Heart right ventricle (tissue), 16 donors: ENCODE results near the gene POLR2J. TPM values are rescaled to one million over a fixed set of nuclear protein-coding genes. Genes with fewer than 3 reads are reported as not detected.
A peak's percentile ranks its signal among the peaks of the same experiment; 100 is the strongest.

ENCODE experiments used
- ATAC-seq, 8 donors: fragments of 200-7000 bp; cut with Tn5 transposase; one replicate each; pipeline ENCODE4 v1.9.1; 2020; ENCODE audit warnings: mild to moderate bottlenecking in 8 of 8, moderate library complexity in 8 of 8, moderate number of reproducible peaks in 1 of 8
- DNase-seq, 2 donors: peaks; one replicate each; pipeline ENCODE4 v3.0.0-alpha.2; 2020
- H3K27ac ChIP-seq, 10 donors: fragments of 200-600 bp; sonication (generic) in 2 of 10; one replicate each; pipeline versions ENCODE4 v1.5.0 to v1.8.0; 2020 to 2022; ENCODE audit warnings: mild to moderate bottlenecking in 3 of 10
- H3K27me3 ChIP-seq, 7 donors: fragments of 200-600 bp; one replicate each; pipeline ENCODE4 v1.8.0; 2021 to 2022; ENCODE audit warnings: mild to moderate bottlenecking in 2 of 7
- H3K36me3 ChIP-seq, 9 donors: fragments of 200-600 bp; sonication (generic) in 1 of 9; one replicate each; pipeline versions ENCODE4 v1.5.0 to v1.8.0; 2020 to 2022; ENCODE audit warnings: mild to moderate bottlenecking in 2 of 9
- H3K4me1 ChIP-seq, 9 donors: fragments of 200-600 bp; sonication (generic) in 1 of 9; one replicate each; pipeline versions ENCODE4 v1.5.0 to v1.8.0; 2020 to 2022; ENCODE audit warnings: mild to moderate bottlenecking in 4 of 9
- H3K4me3 ChIP-seq, 10 donors: fragments of 200-600 bp; sonication (generic) in 2 of 10; one replicate each; pipeline versions ENCODE4 v1.5.0 to v1.8.0; 2020 to 2022; ENCODE audit warnings: mild to moderate bottlenecking in 7 of 10, moderate library complexity in 2 of 10
- H3K9me3 ChIP-seq, 11 donors: fragments of 200-600 bp in 10 of 11; sonication (generic) in 2 of 11; one replicate each; pipeline versions ENCODE4 v1.5.0 to v1.8.0; 2013 to 2022; ENCODE audit warnings: mild to moderate bottlenecking in 2 of 11, control low read depth in 1 of 11, moderate library complexity in 1 of 11
- WGBS, 2 donors: extraction: QIAGEN DNeasy Blood & Tissue Kit; methylation state at CpG; one replicate each; pipeline ENCODE4 v1.1.7; 2013; ENCODE audit warnings: inconsistent platforms in 1 of 2; 5-methylcytosine and 5-hydroxymethylcytosine counted together
- intact Hi-C, 10 donors: fragments of 100-400 bp; cut with DNase I; formaldehyde crosslinking; loops; one replicate each; pipeline versions ENCODE4 v1.11.1 to v1.14.2; 2022
- polyA plus RNA-seq, 2 donors: library from polyadenylated mRNA; stranded (reverse); fragments of 200-250 nt; gene quantifications; one replicate each; pipeline ENCODE4 v1.2.3, GENCODE V29; 2013
- total RNA-seq, 10 donors: library from RNA; stranded (reverse); fragmentation: NEBNext Ultra II Directional in 3 of 10; extraction: Animal tissue kit (Norgen Biotek cat#: 25700) in 3 of 10; gene quantifications; one replicate each; pipeline versions ENCODE4 v1.2.1 to v1.2.4, GENCODE V29; 2021 to 2023
- TF ChIP-seq, protein P1 (sequence below), 9 donors: fragments of 200-600 bp; sonication (generic) in 2 of 9; IDR thresholded peaks; one replicate each; pipeline versions ENCODE4 v1.5.0 to v1.8.0; 2021 to 2022; ENCODE audit warnings: antibody characterized with exemption in 9 of 9, mild to moderate bottlenecking in 5 of 9, moderate library complexity in 1 of 9
- donor health status: Arrhythmogenic right ventricular cardiomyopathy.
- donor health status: ischemic (EF 13 %, LVEDD 7.1; RV severe dilation, severe dysfunction).
- donor health status: healthy with polysubstance abuse.
- donor health status: DM: no; HTN: yes; CAD: no.
- donor health status: DM: no; HTN: no; CAD: no.
- donor health status: ischemic (EF 25% LVEDD 6.9; RV normal size, moderate dysfunction).
- donor health status: ischemic (EF 25% LVEDD 5.7; RV mildly dilated, moderate dysfunction).
- donor health status: healthy.
- donor health status: DM: yes; HTN: yes; CAD: no.
- donor health status: Ischemic cardiomyopathy.
- donor health status: ischemic (EF 35%, LVEDD 5.7; RV mildly dilated, moderate dysfunction).
- donor health status: nonischemic (EF 11% LVEDD 7.7; RV severe dilation, severe dysfunction).
- donor health status: DM: yes; HTN: yes; CAD: no.
- donor health status: PGD.
- donor health status: ischemic (EF 29% LVEDD 5.4; RV normal size, mild dysfunction).
- donor health status: nonischemic (EF 23%, LVEDD 6.1; RV moderate dilation, normal function).

POLR2J gene
- total and polyA plus RNA-seq, 12 donors = 40.1 to 228 (median 55.6) TPM

DNA sequence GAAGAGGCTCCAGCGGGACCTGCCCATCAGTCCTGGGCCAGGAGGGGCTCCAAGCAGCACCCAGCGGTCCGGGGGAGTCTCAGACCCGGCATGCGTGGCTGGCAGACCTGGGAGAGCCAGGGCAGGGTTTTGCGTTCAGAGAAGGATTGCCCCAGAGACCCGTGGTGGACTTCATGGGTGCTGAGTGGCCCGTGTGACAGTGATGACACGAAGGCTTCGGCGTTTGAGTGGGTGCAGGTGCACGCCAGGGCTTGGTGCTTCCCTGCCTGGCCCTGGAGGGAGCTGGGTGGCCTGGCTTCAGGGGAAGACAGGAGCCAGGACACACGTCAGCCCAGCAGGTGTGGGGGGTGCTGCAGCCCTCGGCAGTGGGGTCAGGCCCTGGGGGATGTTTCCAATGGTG lies 31.4 kb downstream of the POLR2J start:
- H3K4me3 ChIP-seq = no peak overlapping the region
- no peaks in the 10 kb centered on the region for H3K9me3 ChIP-seq
- no peaks in the 10 kb centered on the region for H3K4me1 ChIP-seq
- WGBS, 2 donors = 85 to 89% methylated on average over 14 of the region's 14 CpGs
- H3K36me3 ChIP-seq = peaks cover 0 to 53% (median 0%) of the 10 kb centered on the region in 9 donors
- H3K27me3 ChIP-seq = no peaks in the 10 kb centered on the region
- ATAC-seq (peak in 1 of 8 donors; percentile 9), DNase-seq (no peak)
- TF ChIP-seq, protein P1, sequence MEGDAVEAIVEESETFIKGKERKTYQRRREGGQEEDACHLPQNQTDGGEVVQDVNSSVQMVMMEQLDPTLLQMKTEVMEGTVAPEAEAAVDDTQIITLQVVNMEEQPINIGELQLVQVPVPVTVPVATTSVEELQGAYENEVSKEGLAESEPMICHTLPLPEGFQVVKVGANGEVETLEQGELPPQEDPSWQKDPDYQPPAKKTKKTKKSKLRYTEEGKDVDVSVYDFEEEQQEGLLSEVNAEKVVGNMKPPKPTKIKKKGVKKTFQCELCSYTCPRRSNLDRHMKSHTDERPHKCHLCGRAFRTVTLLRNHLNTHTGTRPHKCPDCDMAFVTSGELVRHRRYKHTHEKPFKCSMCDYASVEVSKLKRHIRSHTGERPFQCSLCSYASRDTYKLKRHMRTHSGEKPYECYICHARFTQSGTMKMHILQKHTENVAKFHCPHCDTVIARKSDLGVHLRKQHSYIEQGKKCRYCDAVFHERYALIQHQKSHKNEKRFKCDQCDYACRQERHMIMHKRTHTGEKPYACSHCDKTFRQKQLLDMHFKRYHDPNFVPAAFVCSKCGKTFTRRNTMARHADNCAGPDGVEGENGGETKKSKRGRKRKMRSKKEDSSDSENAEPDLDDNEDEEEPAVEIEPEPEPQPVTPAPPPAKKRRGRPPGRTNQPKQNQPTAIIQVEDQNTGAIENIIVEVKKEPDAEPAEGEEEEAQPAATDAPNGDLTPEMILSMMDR (IDR thresholded peaks at IDR 0.05) = no peak
- intact Hi-C loops = loop anchor here in 1 of 10 donors (5.0 kb wide), 1 partner anchor 35 kb away; no protein-coding TSS in a partner anchor
- H3K27ac ChIP-seq = no peak overlapping the region

- ATAC-seq (peak in 1 of 8 donors; percentile 25), DNase-seq (no peak)
- intact Hi-C loops = loop anchor here in 1 of 10 donors (5.0 kb wide), 1 partner anchor 34 kb away; no protein-coding TSS in a partner anchor
- Histone ChIP-seq H3K27me3 (no peaks in the 10 kb centered on the region), H3K36me3 (peaks cover 0 to 60% (median 0%) of the 10 kb centered on the region in 9 donors), H3K4me3 (no peak overlapping the region), H3K9me3 (no peaks in the 10 kb centered on the region), H3K4me1 (no peaks in the 10 kb centered on the region), H3K27ac (no peak overlapping the region)
- TF ChIP-seq, protein P1 (IDR thresholded peaks at IDR 0.05) = no peak
- WGBS, 2 donors = 96 to 97% methylated on average over 41 of the region's 41 CpGs
Measured at GRCh38 chr7:102446387-102447156, 32.1 kb downstream of the POLR2J start.

GRCh38 chr7:102445674-102446071 lies 33.0 kb downstream of the POLR2J start:
- no peak for DNase-seq
- H3K27ac ChIP-seq = no peak overlapping the region
- H3K4me1 ChIP-seq = peaks cover 0 to 3% (median 0%) of the 10 kb centered on the region in 9 donors
- no peaks in the 10 kb centered on the region for H3K9me3 ChIP-seq
- H3K36me3 ChIP-seq = peaks cover 0 to 66% (median 0%) of the 10 kb centered on the region in 9 donors
- H3K27me3 ChIP-seq = no peaks in the 10 kb centered on the region
- TF ChIP-seq, protein P1 (IDR thresholded peaks at IDR 0.05) = no peak
- no peak overlapping the region for H3K4me3 ChIP-seq
- ATAC-seq = no peak
- 75 to 77% methylated on average over 2 of the region's 2 CpGs for WGBS, 2 donors
- intact Hi-C loops = loop anchor here in 1 of 10 donors (5.0 kb wide), 1 partner anchor 33 kb away; no protein-coding TSS in a partner anchor

- H3K27me3 ChIP-seq = no peaks in the 10 kb centered on the region
- peaks cover 0 to 9% (median 5%) of the 10 kb centered on the region in 9 donors for H3K4me1 ChIP-seq
- ATAC-seq (no peak), DNase-seq (no peak)
- H3K36me3 ChIP-seq = peaks cover 0 to 71% (median 0%) of the 10 kb centered on the region in 9 donors
- whole genome bisulfite sequencing, 2 donors = 91 to 92% methylated on average over 17 of the region's 17 CpGs
- H3K9me3 ChIP-seq = no peaks in the 10 kb centered on the region
- intact Hi-C loops = loop anchor here in 1 of 10 donors (5.0 kb wide), 1 partner anchor 33 kb away; no protein-coding TSS in a partner anchor
- no peak overlapping the region for H3K4me3 ChIP-seq
- TF ChIP-seq, protein P1 (IDR thresholded peaks at IDR 0.05) = no peak
- no peak overlapping the region for H3K27ac ChIP-seq
Measured at GRCh38 chr7:102444961-102445673, 33.6 kb downstream of the POLR2J start.
